GM23248 (cell line): Measurements from ENCODE around the gene NR3C2. TPM values are rescaled to one million over a fixed set of nuclear protein-coding genes. Genes with fewer than 3 reads are reported as not detected.

ENCODE experiments used
- DNase-seq: peaks from one replicate; pipeline ENCODE4 v3.0.0-alpha.2; 2015
- H2AFZ ChIP-seq: fragments of 200-600 bp; sonication (generic); 2 replicates; pipeline ENCODE4 v1.6.1; 2016; ENCODE audit warnings: antibody characterized with exemption
- H3F3A ChIP-seq: fragments of 200-600 bp; sonication (generic); 2 replicates; pipeline ENCODE4 v1.6.1; 2016; ENCODE audit warnings: mild to moderate bottlenecking, antibody characterized with exemption, mixed run types; ENCODE audit not compliant: insufficient read depth
- H3K27ac ChIP-seq: fragments of 200-600 bp; sonication (generic); 2 replicates; pipeline ENCODE4 v1.5.1; 2016; ENCODE audit warnings: mild to moderate bottlenecking
- H3K27me3 ChIP-seq: fragments of 200-600 bp; sonication (generic); replicated peaks from 2 replicates; pipeline ENCODE4 v1.6.1; 2016; ENCODE audit warnings: mild to moderate bottlenecking; ENCODE audit not compliant: insufficient read depth
- H3K36me3 ChIP-seq: fragments of 200-600 bp; sonication (generic); 2 replicates; pipeline ENCODE4 v1.6.1; 2016; ENCODE audit warnings: low read depth, mild to moderate bottlenecking
- H3K4me1 ChIP-seq: fragments of 200-600 bp; sonication (generic); 2 replicates; pipeline ENCODE4 v1.6.1; 2016; ENCODE audit warnings: mild to moderate bottlenecking; ENCODE audit not compliant: insufficient read depth
- H3K4me2 ChIP-seq: fragments of 200-600 bp; sonication (generic); one replicate; pipeline ENCODE4 v1.6.1; 2016; ENCODE audit warnings: mild to moderate bottlenecking; ENCODE audit not compliant: unreplicated experiment
- H3K4me3 ChIP-seq: fragments of 200-600 bp; sonication (generic); 2 replicates; pipeline ENCODE4 v1.5.1; 2016; ENCODE audit warnings: mild to moderate bottlenecking
- H3K79me2 ChIP-seq: fragments of 200-600 bp; sonication (generic); 2 replicates; pipeline ENCODE4 v1.6.1; 2016; ENCODE audit warnings: mild to moderate bottlenecking; ENCODE audit not compliant: insufficient read depth
- H3K9ac ChIP-seq: fragments of 200-600 bp; sonication (generic); 2 replicates; pipeline ENCODE4 v1.6.1; 2016; ENCODE audit warnings: mild to moderate bottlenecking
- H3K9me2 ChIP-seq: fragments of 200-600 bp; sonication (generic); 2 replicates; pipeline ENCODE4 v1.6.1; 2016; ENCODE audit warnings: mixed run types, mild to moderate bottlenecking, moderate library complexity; ENCODE audit not compliant: insufficient read depth
- H3K9me3 ChIP-seq: fragments of 200-600 bp; sonication (generic); one replicate; pipeline ENCODE4 v1.6.1; 2017; ENCODE audit warnings: low read depth
- H4K20me1 ChIP-seq: fragments of 200-600 bp; sonication (generic); 2 replicates; pipeline ENCODE4 v1.6.0; 2016; ENCODE audit not compliant: insufficient read depth
- EZH2 ChIP-seq: fragments of 200-600 bp; sonication (generic); IDR thresholded peaks from 2 replicates; pipeline ENCODE4 v1.6.1; 2018; ENCODE audit warnings: antibody characterized with exemption, mild to moderate bottlenecking; ENCODE audit not compliant: insufficient read depth, poor library complexity, severe bottlenecking
- EZH2phosphoT487 ChIP-seq: fragments of 200-600 bp; sonication (generic); IDR thresholded peaks from 2 replicates; pipeline ENCODE4 v1.6.1; 2018; ENCODE audit warnings: antibody characterized with exemption, moderate library complexity, mild to moderate bottlenecking, low read depth; ENCODE audit not compliant: insufficient read depth
- WGBS, 2 experiments: methylation state at CpG; one replicate each; pipeline ENCODE4 v1.1.6; 2015 to 2017; ENCODE audit warnings: low lambda C conversion rate in 2 of 2, low coverage in 1 of 2; ENCODE audit errors: missing lambda C conversion rate in 2 of 2; 5-methylcytosine and 5-hydroxymethylcytosine counted together
- in situ Hi-C: fragments of 300-500 bp; cut with MboI; formaldehyde crosslinking; loops from 2 replicates; pipeline ENCODE4 v1.15.0; 2020
- polyA plus RNA-seq: library from polyadenylated mRNA; unstranded; fragments of >200 nt; fragmentation: Nextera tagmentation; extraction: Ambion mirVana; gene quantifications from 2 replicates; pipeline ENCODE4 v1.2.1, GENCODE V29; 2016
- total RNA-seq: library from RNA; depleted of rRNA; stranded (reverse); fragments of >200 nt; shearing (Covaris generic); gene quantifications from 2 replicates; pipeline ENCODE4 v1.2.3, GENCODE V29; 2014

The NR3C2 gene
- total and polyA plus RNA-seq, 2 experiments from 2014 or later = 0.04 TPM; not detected in 1

DNA sequence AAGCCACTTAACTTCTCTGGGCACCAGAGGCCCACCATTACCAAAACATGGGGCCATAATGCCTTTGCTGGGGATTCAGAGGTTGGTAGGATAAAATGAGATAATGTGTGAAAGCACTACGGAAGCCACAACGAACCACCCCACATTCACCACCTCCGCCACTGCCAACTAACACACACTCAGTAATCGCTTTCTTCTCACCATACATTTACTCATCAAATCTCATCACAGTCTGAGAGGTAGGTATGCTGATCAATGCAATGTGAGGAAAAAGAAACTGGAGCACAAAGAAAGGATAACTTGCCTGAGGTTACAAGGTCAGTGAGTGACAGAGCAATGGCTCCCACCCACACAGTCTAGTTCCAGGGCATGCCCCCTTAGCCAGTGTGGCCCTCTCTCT, 257.3 kb downstream of the NR3C2 start:
- no peaks in the 10 kb centered on the region for H3K9me3 ChIP-seq
- WGBS, 2 experiments = 88 to 91% methylated on average over 4 of the region's 4 CpGs
- in situ Hi-C loops = no loop called here

GRCh38 chr4:148182230-148182911, 259.8 kb downstream of the NR3C2 start:
- no peaks in the 10 kb centered on the region for H3K79me2 ChIP-seq
- DNase-seq = no peak
- WGBS, 2 experiments = 70% methylated on average over 3 of the region's 3 CpGs
- H3F3A ChIP-seq = no peaks in the 10 kb centered on the region
- H3K4me2 ChIP-seq = no peak overlapping the region
- no peaks in the 10 kb centered on the region for H3K9me2 ChIP-seq
- H3K4me1 ChIP-seq = no peaks in the 10 kb centered on the region
- no peaks in the 10 kb centered on the region for H3K9me3 ChIP-seq
- H4K20me1 ChIP-seq = no peaks in the 10 kb centered on the region
- no peak for TF ChIP-seq EZH2
- no peak for TF ChIP-seq EZH2phosphoT487
- H3K27me3 ChIP-seq = no peaks in the 10 kb centered on the region
- H3K4me3 ChIP-seq = no peak overlapping the region
- in situ Hi-C loops = no loop called here
- no peaks in the 10 kb centered on the region for H3K36me3 ChIP-seq
- H3K27ac ChIP-seq = no peak overlapping the region
- no peak overlapping the region for H2AFZ ChIP-seq
- H3K9ac ChIP-seq = no peak overlapping the region

More for the DNA sequence above, 257.3 kb downstream of the NR3C2 start:
- Histone ChIP-seq H3K4me2 (no peak overlapping the region), H4K20me1 (no peaks in the 10 kb centered on the region), H3K79me2 (no peaks in the 10 kb centered on the region), H3F3A (no peaks in the 10 kb centered on the region), H3K27ac (no peak overlapping the region), H3K9ac (no peak overlapping the region), H2AFZ (no peak overlapping the region), H3K9me2 (no peaks in the 10 kb centered on the region), H3K4me3 (no peak overlapping the region), H3K36me3 (no peaks in the 10 kb centered on the region), H3K27me3 (no peaks in the 10 kb centered on the region), H3K4me1 (no peaks in the 10 kb centered on the region)
- no peak for DNase-seq
- TF ChIP-seq EZH2phosphoT487 (no peak), EZH2 (no peak)

DNA sequence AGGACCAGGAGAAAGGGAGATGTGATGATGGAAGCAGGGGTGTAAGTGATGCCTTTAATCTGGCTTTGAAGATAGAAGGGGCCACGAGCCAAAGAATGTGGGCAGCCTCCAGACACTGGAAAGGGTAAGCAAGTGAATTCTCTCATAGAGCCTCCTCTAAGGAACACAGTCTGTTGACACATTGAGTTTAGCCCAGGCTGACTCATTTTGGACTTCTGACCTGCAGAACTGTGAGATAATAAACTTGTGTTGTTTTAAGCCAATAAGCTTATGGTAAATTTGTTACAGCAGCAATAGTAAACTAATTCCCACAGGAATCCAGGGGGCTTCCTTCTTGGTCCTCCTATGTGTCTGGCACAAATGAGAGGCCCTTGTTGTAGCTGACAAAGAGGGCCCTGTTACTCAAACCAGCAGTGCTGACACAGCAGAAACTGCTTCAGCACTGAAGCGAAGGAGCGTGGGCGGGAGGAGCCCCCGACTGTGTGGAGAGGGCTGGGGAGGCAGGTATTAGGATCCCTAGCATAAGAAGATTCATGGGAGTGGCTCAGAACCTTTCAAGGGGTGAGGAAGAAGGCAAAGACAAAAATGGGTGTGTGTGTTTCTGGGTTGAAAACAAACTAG, 268.7 kb downstream of the NR3C2 start:
- Histone ChIP-seq H3K27me3 (no peaks in the 10 kb centered on the region), H4K20me1 (no peaks in the 10 kb centered on the region), H3K4me1 (no peaks in the 10 kb centered on the region), H3K9ac (no peak overlapping the region), H3K9me3 (no peaks in the 10 kb centered on the region), H3K27ac (no peak overlapping the region), H3K9me2 (no peaks in the 10 kb centered on the region), H3K36me3 (no peaks in the 10 kb centered on the region), H3K4me2 (no peak overlapping the region), H2AFZ (no peak overlapping the region), H3F3A (no peaks in the 10 kb centered on the region), H3K4me3 (no peak overlapping the region), H3K79me2 (no peaks in the 10 kb centered on the region)
- 74 to 83% methylated on average over 5 of the region's 5 CpGs for WGBS, 2 experiments
- TF ChIP-seq EZH2 (no peak), EZH2phosphoT487 (no peak)
- DNase-seq = no peak
- in situ Hi-C loops = no loop called here

GRCh38 chr4:148171596-148171995, 270.6 kb downstream of the NR3C2 start:
- no peak overlapping the region for H3K4me2 ChIP-seq
- H3K27me3 ChIP-seq = no peaks in the 10 kb centered on the region
- no peak for TF ChIP-seq EZH2phosphoT487
- TF ChIP-seq EZH2 = no peak
- H4K20me1 ChIP-seq = no peaks in the 10 kb centered on the region
- no peaks in the 10 kb centered on the region for H3K9me2 ChIP-seq
- H3K4me1 ChIP-seq = peaks cover 1% of the 10 kb centered on the region; the same call in 1 of the 2 replicates
- no peaks in the 10 kb centered on the region for H3F3A ChIP-seq
- no peak overlapping the region for H2AFZ ChIP-seq
- in situ Hi-C loops = no loop called here
- DNase-seq = no peak
- H3K79me2 ChIP-seq = no peaks in the 10 kb centered on the region
- 81 to 82% methylated on average over 3 of the region's 3 CpGs for WGBS, 2 experiments
- no peak overlapping the region for H3K9ac ChIP-seq
- no peak overlapping the region for H3K4me3 ChIP-seq
- H3K27ac ChIP-seq = no peak overlapping the region
- H3K36me3 ChIP-seq = no peaks in the 10 kb centered on the region
- H3K9me3 ChIP-seq = no peaks in the 10 kb centered on the region
